Trophoblast cell (in vitro differentiated cells and primary cell): Measurements from ENCODE around the gene SLC25A52. TPM values are rescaled to one million over a fixed set of nuclear protein-coding genes. Genes with fewer than 3 reads are reported as not detected.
"Not testable (repeated sequence)": the region's sequence is repeated elsewhere in the genome, so short reads cannot be mapped to it uniquely, and the experiment has no call there.

Source experiments
- DNase-seq, 2 donors: peaks; one replicate each; pipeline ENCODE4 v3.0.0-alpha.2; 2016
- H2AFZ ChIP-seq: 2 replicates; pipeline ENCODE4 v1.6.1; 2013; ENCODE audit warnings: low read length, moderate library complexity, mild to moderate bottlenecking; ENCODE audit not compliant: insufficient read depth, poor library complexity
- H2AK5ac ChIP-seq: 2 replicates; pipeline ENCODE4 v1.6.1; 2013; ENCODE audit warnings: mild to moderate bottlenecking, low read length
- H2BK120ac ChIP-seq: 2 replicates; pipeline ENCODE4 v1.6.1; 2013; ENCODE audit warnings: low read length, mild to moderate bottlenecking, moderate library complexity; ENCODE audit not compliant: insufficient read depth, poor library complexity
- H2BK12ac ChIP-seq: 2 replicates; pipeline ENCODE4 v1.6.1; 2013; ENCODE audit warnings: mild to moderate bottlenecking, low read length, moderate library complexity
- H2BK5ac ChIP-seq: 2 replicates; pipeline ENCODE4 v1.6.1; 2013; ENCODE audit warnings: low read length, low read depth, moderate library complexity, mild to moderate bottlenecking; ENCODE audit not compliant: poor library complexity
- H3K14ac ChIP-seq: 2 replicates; pipeline ENCODE4 v1.6.1; 2013; ENCODE audit warnings: mild to moderate bottlenecking, low read length
- H3K18ac ChIP-seq: 2 replicates; pipeline ENCODE4 v1.6.1; 2013; ENCODE audit warnings: mild to moderate bottlenecking, low read length
- H3K23ac ChIP-seq: 2 replicates; pipeline ENCODE4 v1.6.1; 2013; ENCODE audit warnings: low read length
- H3K27ac ChIP-seq: 2 replicates; pipeline ENCODE4 v1.5.1; 2013; ENCODE audit warnings: low read depth, mild to moderate bottlenecking, inconsistent platforms, low read length, moderate library complexity
- H3K27me3 ChIP-seq: 2 replicates; pipeline ENCODE4 v1.6.1; 2013; ENCODE audit warnings: inconsistent platforms, mild to moderate bottlenecking, low read length, moderate library complexity; ENCODE audit not compliant: insufficient read depth
- H3K36me3 ChIP-seq, 2 experiments: 1 replicate in 1 of 2; 2 replicates in 1 of 2; pipeline ENCODE4 v1.6.1; 2013; ENCODE audit warnings: low read length in 2 of 2, mild to moderate bottlenecking in 2 of 2, moderate library complexity in 1 of 2; ENCODE audit not compliant: insufficient read depth in 2 of 2, control insufficient read depth in 1 of 2
- H3K4ac ChIP-seq: 2 replicates; pipeline ENCODE4 v1.6.1; 2013; ENCODE audit warnings: low read depth, mild to moderate bottlenecking, low read length, moderate library complexity
- H3K4me1 ChIP-seq, 2 experiments: 1 replicate in 1 of 2; 2 replicates in 1 of 2; pipeline ENCODE4 v1.6.1; 2013; ENCODE audit warnings: low read length in 2 of 2, mild to moderate bottlenecking in 2 of 2, moderate library complexity in 1 of 2; ENCODE audit not compliant: insufficient read depth in 2 of 2, control insufficient read depth in 1 of 2
- H3K4me2 ChIP-seq: 2 replicates; pipeline ENCODE4 v1.6.1; 2013; ENCODE audit warnings: inconsistent platforms, mild to moderate bottlenecking, low read length, moderate library complexity
- H3K4me3 ChIP-seq: 2 replicates; pipeline ENCODE4 v1.5.1; 2013; ENCODE audit warnings: mild to moderate bottlenecking, low read depth, low read length, inconsistent platforms
- H3K79me1 ChIP-seq: one replicate; pipeline ENCODE4 v1.6.1; 2013; ENCODE audit warnings: low read length
- H3K79me2 ChIP-seq: 2 replicates; pipeline ENCODE4 v1.6.1; 2013; ENCODE audit warnings: low read length, mild to moderate bottlenecking; ENCODE audit not compliant: control insufficient read depth, insufficient read depth, poor library complexity
- H3K9ac ChIP-seq: 2 replicates; pipeline ENCODE4 v1.6.1; 2013; ENCODE audit warnings: mild to moderate bottlenecking, low read length
- H3K9me3 ChIP-seq: 2 replicates; pipeline ENCODE4 v1.6.1; 2013; ENCODE audit warnings: low read depth, mild to moderate bottlenecking, control low read depth, inconsistent platforms, low read length; ENCODE audit not compliant: insufficient read depth
- H4K12ac ChIP-seq: 2 replicates; pipeline ENCODE4 v1.6.1; 2013; ENCODE audit warnings: low read depth, mild to moderate bottlenecking, low read length, moderate library complexity
- H4K8ac ChIP-seq: 2 replicates; pipeline ENCODE4 v1.6.1; 2013; ENCODE audit warnings: low read depth, mild to moderate bottlenecking, low read length, moderate library complexity
- H4K91ac ChIP-seq: one replicate; pipeline ENCODE4 v1.6.1; 2013; ENCODE audit warnings: low read depth, mild to moderate bottlenecking, low read length, moderate library complexity
- WGBS: extraction: QIAGEN DNeasy Blood & Tissue Kit; methylation state at CpG from one replicate; pipeline ENCODE4 v1.1.7; 2013; ENCODE audit warnings: missing lambda C conversion rate; ENCODE audit not compliant: insufficient read length, insufficient coverage; ENCODE audit errors: extremely low coverage; 5-methylcytosine and 5-hydroxymethylcytosine counted together
- polyA plus RNA-seq: library from polyadenylated mRNA; stranded (reverse); fragments of 200-250 nt; gene quantifications from 2 replicates; pipeline ENCODE4 v1.2.3, GENCODE V29; 2013

SLC25A52 gene, protein sequence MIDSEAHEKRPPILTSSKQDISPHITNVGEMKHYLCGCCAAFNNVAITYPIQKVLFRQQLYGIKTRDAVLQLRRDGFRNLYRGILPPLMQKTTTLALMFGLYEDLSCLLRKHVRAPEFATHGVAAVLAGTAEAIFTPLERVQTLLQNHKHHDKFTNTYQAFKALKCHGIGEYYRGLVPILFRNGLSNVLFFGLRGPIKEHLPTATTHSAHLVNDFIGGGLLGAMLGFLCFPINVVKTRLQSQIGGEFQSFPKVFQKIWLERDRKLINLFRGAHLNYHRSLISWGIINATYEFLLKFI
- 0.03 and 0.06 TPM in 2 replicates for polyA plus RNA-seq

- no peaks in the 10 kb centered on the region for H3K9me3 ChIP-seq
- no peaks in the 10 kb centered on the region for H3K79me2 ChIP-seq
- no peak within 1 kb of the TSS for H2BK5ac ChIP-seq
- H3K23ac ChIP-seq = no peak within 1 kb of the TSS
- no peak within 1 kb of the TSS for H2AK5ac ChIP-seq
- DNase-seq = no peak
- no peak within 1 kb of the TSS for H4K91ac ChIP-seq
- H3K27me3 ChIP-seq = no peaks in the 10 kb centered on the region
- no peak within 1 kb of the TSS for H3K14ac ChIP-seq
- no peaks in the 10 kb centered on the region for H3K4me1 ChIP-seq
- no peak within 1 kb of the TSS for H3K4ac ChIP-seq
- no peak within 1 kb of the TSS for H4K12ac ChIP-seq
- no peak within 1 kb of the TSS for H3K18ac ChIP-seq
- no peak within 1 kb of the TSS for H2BK120ac ChIP-seq
- WGBS = no CpG with 5 or more reads among the region's 21 CpGs
- H3K79me1 ChIP-seq = no peaks in the 10 kb centered on the region
- H3K4me2 ChIP-seq = no peak within 1 kb of the TSS
- H3K4me3 ChIP-seq = no peak within 1 kb of the TSS
- H2AFZ ChIP-seq = no peak within 1 kb of the TSS
- H2BK12ac ChIP-seq = no peak within 1 kb of the TSS
- H3K27ac ChIP-seq = no peak within 1 kb of the TSS
- H3K9ac ChIP-seq = no peak within 1 kb of the TSS
- H3K36me3 ChIP-seq = no peaks in the 10 kb centered on the region
- H4K8ac ChIP-seq = no peak within 1 kb of the TSS
Observed at GRCh38 chr18:31760695-31761094, at the start of gene SLC25A52. Gene SLC25A52, minus strand, starts transcription at chr18:31760880. Its CDS starts 219 bp downstream, at chr18:31760661.

DNA sequence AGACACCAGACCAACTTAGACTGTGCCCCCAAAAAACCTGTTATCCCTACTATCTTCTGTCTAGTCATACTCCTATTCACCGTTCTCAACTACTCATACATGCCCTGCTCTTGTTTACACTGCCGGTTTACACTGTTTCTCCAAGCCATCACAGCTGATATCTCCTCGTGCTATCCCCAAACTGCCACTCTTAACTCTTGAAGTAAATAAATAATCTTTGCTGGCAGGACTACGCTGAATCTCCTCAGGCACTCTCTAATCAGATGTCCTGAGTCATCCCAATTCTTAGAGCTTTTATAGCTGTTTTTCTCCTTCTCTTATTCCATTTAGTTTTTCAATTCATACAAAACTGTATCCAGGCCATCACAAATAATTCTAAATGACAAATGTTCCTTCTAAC is 48.4 kb upstream of the SLC25A52 start:
- not testable (repeated sequence) for H3K4ac ChIP-seq, H3K23ac ChIP-seq, H3K4me2 ChIP-seq, H2BK5ac ChIP-seq, H3K79me2 ChIP-seq, H3K9ac ChIP-seq, DNase-seq, H3K79me1 ChIP-seq, H2AFZ ChIP-seq, H3K18ac ChIP-seq, H3K36me3 ChIP-seq, H3K14ac ChIP-seq, H3K27ac ChIP-seq, H4K8ac ChIP-seq, H2AK5ac ChIP-seq, H4K12ac ChIP-seq, H2BK120ac ChIP-seq, H3K9me3 ChIP-seq, H4K91ac ChIP-seq, H3K4me3 ChIP-seq, H3K27me3 ChIP-seq, H2BK12ac ChIP-seq
- peaks cover 8 to 16% of the 10 kb centered on the region in 2 experiments for H3K4me1 ChIP-seq
- no CpG with 5 or more reads among the region's 4 CpGs for WGBS

- no peak overlapping the region for H3K23ac ChIP-seq
- no peak overlapping the region for H2AK5ac ChIP-seq
- DNase-seq = no peak
- H2BK120ac ChIP-seq = no peak overlapping the region
- no peak overlapping the region for H2AFZ ChIP-seq
- H4K91ac ChIP-seq = no peak overlapping the region
- H2BK5ac ChIP-seq = no peak overlapping the region
- no peaks in the 10 kb centered on the region for H3K27me3 ChIP-seq
- H3K4me1 ChIP-seq = no peaks in the 10 kb centered on the region
- H3K4me3 ChIP-seq = no peak overlapping the region
- no peaks in the 10 kb centered on the region for H3K79me1 ChIP-seq
- H3K79me2 ChIP-seq = no peaks in the 10 kb centered on the region
- no peak overlapping the region for H2BK12ac ChIP-seq
- H3K9ac ChIP-seq = no peak overlapping the region
- no peak overlapping the region for H4K8ac ChIP-seq
- no peaks in the 10 kb centered on the region for H3K36me3 ChIP-seq
- H4K12ac ChIP-seq = no peak overlapping the region
- H3K14ac ChIP-seq = no peak overlapping the region
- no peak overlapping the region for H3K18ac ChIP-seq
- H3K4me2 ChIP-seq = no peak overlapping the region
- no peak overlapping the region for H3K4ac ChIP-seq
- no peak overlapping the region for H3K27ac ChIP-seq
- no peaks in the 10 kb centered on the region for H3K9me3 ChIP-seq
- no CpG with 5 or more reads among the region's 2 CpGs for WGBS
Observed at GRCh38 chr18:31801078-31801477, 40.4 kb upstream of the SLC25A52 start.

GRCh38 chr18:31799257-31799656 is 38.6 kb upstream of the SLC25A52 start:
- not testable (repeated sequence) for H3K23ac ChIP-seq, H3K4ac ChIP-seq, H3K9me3 ChIP-seq, H4K8ac ChIP-seq, H3K14ac ChIP-seq, H3K36me3 ChIP-seq, H3K9ac ChIP-seq, H3K79me2 ChIP-seq, H2AFZ ChIP-seq, H4K91ac ChIP-seq, H3K4me2 ChIP-seq, H3K4me1 ChIP-seq, H2BK120ac ChIP-seq, H2AK5ac ChIP-seq, H2BK12ac ChIP-seq, H3K79me1 ChIP-seq, DNase-seq, H2BK5ac ChIP-seq, H3K27ac ChIP-seq, H4K12ac ChIP-seq, H3K27me3 ChIP-seq, H3K18ac ChIP-seq, H3K4me3 ChIP-seq
- no CpG with 5 or more reads among the region's 5 CpGs for WGBS
